GM18520 (cell line): ENCODE measurements around the gene PCYT2.
"Not testable (repeated sequence)": the region's sequence is repeated elsewhere in the genome, so short reads cannot be mapped to it uniquely, and the experiment has no call there.

ENCODE experiments used
- ATAC-seq: cut with Tn5 transposase; IDR thresholded peaks from one replicate; pipeline ENCODE4 v1.9.1; 2021; ENCODE audit not compliant: unreplicated experiment

PCYT2 gene

DNA sequence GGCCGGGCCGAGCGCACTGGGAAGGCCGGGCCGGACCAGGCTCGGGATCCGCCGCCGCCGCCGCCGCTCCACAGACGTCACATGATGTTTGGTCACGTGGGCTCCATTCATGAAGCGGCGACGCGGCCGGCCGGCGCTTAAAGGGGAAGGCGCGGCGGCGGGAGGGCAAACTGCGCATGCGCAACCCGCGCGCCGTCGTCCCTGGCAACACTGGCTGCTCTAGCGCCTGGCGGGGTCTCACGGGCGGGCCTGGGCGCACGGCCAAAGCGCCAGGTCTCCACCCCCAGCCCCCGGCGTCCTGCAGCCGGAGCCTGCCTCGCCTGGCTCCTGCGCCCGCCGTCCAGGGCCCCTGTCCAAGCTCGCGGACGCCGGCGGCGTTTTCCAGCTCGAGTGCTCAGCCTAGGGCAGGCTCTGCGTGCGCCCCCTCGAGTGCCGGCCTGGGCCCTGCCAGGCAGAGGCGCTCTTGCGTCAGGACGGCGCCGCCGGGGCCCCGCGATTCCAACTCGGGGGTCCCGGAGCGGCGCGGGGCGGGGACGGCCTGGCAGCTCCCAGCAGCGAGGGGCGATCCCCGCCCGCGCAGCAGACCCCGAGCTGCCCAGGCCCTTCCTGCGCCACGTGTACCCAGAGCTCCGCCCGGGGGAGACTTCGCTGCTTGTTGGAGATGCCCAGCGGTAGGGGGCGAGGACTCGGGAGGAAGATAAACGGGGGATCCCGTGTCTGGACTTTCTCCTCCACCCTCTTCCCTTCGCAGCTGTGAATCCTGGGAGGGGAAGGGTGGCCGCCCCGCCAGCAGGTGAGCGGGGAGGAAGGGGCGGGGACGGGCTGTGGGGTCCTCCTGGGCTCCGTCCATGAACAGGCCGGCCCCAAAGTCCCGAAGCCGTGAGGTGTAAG, 16.7 kb upstream of the PCYT2 start, which contains the start of gene MAFG:
Gene MAFG, minus strand, starts transcription at position 83 of the 891 bp plus-strand sequence. CDS start 4,550 bp downstream, outside the sequence.
- peak; percentile 67 for ATAC-seq

DNA sequence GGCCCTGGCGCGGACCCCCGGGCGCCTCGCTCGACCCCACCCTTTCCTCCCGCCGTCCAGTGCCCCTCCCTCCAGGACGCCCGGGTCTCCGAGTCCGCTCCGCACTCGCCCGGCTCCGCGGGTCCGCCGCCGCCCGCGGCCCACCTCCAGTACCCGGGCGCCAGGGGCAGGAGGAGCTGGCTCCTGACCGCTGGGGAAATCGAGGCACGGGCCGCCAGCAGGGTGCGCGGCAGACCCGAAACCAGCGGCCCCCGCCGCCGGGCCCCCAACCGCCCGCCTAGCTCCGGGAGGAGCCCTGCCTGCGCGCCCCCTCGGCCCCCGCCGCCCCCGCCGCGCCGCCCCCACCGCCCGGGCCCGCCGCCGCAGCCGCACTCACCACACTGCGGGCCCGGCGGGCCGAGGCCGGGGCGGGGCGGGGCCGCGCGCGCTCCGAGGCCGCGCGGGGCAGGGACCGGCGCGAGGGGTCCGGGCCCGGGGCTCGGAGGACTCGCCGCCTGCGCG, 16.0 kb upstream of the PCYT2 start:
- ATAC-seq: peak; percentile 7

DNA sequence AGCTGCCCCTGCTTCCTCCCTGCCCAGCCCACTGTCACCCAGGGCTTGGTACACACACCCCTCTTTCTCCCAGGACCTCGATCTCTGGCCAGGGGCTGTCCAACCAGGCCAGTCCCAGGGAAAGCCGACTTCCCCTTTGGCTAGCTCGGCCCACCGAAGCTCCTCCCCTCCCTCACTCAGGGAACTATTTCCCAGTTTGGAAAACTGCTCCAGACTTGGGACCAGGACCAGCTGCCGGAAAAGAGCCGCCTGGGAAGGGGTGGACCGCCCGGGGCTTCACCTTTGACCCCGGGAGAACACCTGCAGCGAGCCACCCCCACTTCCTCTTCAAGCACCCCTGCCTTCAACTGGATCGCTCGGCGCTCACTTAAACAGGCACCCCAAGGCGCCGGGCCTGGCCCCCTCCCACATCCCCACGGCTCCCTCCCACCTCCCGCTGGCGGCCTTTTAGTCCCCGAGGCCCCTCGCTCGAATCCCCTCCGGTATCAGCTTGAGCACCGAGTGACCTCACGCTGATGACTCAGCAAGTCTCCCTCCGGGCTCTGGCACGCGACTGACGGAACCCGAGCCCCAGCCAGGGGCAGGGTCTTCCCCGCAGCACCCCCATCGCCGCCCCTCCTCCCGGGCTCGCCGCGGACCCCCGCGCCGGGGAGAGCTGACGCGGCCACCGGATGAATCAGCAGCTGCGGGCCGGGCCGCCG, 15.4 kb upstream of the PCYT2 start:
- no peak for ATAC-seq

DNA sequence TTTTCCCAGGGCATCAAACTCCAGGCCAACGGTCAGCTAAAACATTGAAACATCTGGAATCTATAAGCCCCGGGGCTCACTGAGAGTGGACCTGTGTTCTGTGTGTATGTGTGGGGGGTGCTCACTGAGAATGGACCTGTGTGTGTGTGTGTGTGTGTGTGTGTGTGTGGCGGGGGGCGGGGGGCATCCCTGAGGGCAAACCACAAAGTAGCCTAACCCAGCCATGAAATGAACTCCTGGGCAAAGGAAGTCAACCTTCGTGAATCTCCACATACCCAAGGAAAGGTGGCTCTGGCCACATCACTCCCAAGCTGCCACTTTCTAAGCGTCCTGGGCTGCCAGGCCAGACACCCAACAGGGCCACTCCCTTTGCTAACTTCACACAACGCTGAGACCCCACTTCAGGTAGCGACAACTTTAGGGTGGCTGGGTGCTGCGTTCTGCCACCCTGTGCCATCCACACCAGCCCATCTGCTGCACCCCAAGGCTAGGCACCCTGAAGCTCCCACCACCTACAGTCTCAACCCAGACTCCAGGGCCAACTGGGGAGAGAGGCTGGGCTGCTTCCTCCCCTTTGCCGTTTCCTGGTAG, 14.8 kb upstream of the PCYT2 start:
- ATAC-seq: no peak

DNA sequence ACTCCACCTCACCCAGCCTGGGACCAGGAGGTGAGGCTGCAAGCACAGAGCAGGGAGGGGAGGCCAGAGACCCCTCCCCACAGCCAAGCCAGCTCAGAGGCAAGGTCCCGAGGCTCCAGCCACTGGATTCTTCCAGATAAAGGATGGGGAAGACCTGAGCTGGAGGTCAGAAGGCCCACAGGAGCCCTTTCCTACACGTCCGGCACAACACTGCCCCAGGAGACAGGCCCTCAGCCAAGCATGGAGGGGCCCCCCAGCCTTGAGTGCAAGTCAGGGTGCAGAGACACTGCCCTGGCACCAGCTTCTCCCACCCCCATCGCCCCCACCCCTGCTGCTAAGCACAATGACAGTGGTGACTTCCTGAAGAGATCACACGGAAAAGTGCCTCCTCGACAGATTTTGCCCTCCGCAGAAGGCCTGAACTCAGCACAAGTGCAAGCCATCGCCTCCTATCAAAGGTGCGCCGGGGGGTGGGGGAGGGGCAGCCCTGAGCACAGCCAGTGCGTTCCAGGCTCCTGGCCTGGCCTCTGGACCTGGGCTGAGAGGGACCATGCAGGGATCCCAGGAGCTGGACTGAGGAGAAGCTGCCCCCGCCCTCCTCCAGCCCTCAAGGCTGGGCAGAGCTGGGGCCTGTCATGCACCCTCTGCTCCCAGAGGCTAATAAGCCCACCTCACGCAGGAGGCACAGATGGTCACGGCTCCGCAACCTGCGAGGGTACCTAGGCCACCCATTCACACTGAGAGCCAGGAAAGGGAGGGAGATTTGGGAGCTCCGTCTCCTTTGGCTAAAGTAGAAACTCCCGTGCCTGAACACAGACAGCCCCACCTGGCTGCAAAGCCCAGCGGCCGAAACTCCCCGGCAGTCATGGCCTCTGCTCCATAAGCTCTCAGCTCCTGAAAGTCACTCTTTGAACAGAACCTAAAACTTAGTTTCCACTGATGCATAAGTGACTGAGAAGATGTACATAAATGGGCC, 13.6 kb upstream of the PCYT2 start:
- ATAC-seq: no peak

DNA sequence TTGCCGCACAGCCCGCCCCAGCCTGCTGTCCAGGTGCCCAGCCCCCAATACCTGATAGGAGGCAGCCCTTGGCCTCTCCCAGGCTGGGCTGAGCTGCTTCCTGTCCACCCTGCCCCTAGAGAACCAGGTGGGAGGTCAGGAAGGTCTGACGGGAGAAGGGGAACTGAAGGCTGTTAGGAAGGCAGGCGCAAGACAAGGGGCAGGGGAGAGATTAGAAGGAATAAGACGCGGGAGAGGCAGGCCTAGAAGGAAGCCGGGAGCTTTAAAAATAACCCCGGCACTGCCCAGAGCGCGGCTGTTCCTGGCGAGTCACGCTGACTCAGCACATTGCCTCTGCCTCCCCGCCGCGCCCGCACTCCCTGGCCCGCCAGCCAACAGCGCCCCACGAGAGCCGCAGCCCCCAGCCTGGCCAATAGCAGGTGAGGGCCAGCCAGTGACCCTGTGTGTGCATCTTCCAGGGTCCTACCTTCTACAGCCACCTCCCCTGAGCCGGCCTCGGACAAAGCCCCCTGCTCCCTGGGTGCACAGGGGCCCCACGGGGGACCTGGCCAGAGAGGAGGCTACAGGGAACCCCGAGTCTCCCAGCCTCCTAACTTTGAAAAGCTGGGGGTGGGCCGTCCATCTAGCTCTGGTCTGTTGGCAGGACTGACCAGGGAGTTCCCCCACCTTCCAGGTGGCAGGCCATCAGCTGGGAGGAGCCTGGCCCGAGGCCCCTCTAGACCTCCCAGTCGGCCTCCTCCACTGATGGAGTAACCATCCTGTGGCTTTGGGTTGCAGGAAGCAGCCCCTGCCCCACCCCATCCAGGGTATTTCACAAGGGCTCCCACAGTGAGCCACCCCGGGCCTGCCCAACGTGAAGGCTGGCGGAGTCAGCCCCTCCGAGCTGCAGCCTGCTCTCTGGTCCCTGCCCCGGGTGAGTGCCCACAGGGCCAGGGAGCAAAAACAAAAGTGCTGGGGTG, 12.4 kb upstream of the PCYT2 start:
- ATAC-seq: no peak

DNA sequence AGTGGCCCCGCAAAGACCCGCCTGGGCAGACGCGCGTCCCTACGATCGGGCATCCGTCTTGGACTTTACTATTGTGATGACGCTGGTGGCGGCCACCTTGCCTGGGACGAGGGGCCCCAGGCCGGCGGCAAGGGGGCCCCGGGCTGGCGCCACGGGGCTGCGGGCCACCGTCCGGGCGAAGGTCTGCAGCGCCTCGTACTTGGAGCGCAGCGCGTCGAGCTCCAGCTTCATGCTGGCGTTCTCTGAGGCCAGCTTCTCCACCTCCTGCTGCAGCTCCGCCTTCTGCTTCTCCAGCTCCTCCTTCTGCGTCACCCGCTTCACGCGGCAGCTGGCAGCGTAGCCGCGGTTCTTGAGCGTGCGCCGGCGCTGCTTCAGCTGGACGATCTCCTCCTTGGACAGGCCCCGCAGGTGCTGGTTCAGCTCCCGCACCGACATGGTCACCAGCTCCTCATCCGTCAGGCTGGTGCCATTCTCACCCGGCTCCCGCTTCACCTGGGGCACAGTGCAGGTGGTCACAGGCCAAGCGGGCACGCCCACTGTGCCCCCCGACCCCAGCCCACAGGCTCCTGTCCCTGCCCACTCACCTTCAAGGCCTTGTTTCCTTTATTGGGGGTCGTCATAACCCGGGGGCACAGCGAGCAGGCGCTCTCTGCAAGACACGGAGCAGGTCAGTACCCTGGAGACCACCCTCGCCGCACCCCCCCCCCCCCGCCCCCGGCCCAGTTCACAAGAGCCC, 11.5 kb upstream of the PCYT2 start:
- ATAC-seq: no peak

DNA sequence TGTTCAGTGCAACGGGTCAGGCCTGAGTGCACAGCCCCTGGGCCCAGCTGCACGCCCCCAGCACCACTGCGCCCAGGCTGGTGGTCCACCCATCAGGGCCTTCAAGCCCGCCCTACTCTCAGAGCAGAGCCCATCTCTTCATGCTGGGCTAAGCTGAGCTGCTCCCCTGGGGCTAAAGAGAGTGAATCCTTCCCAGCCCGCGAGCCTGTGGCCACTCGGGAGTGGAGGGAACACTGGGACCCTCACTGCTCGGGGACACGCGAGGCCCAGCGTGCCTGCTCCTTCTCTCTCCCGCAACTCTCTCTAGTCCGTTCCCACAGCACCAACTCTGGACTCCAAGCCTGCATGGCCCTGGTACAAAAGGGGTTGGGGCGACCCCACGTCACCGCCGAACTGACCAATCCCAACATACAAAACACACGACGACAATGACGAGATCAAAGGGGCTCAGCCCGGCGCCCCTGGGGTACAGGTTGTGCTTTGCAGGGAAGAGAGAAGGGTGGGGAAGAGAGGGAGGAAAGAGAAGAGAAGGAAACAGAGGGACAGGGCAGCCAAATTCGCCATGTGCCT, 10.9 kb upstream of the PCYT2 start:
- ATAC-seq: no peak

DNA sequence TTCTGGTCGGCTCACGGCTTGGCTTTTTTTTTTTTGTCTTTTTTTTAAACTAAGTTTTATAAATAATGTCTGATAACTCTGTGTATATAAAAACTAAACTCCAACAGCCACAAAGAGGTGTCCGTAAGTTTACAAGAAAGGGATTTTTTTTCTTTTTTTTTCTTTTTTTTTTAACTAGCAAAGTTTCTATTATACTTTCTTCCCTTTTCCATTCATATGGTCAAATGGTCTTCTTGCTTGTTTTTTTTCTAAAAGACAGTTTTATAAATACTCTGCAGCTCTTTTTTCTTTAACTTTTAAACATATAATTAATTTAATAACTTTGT, 10.3 kb upstream of the PCYT2 start:
- ATAC-seq: no peak

DNA sequence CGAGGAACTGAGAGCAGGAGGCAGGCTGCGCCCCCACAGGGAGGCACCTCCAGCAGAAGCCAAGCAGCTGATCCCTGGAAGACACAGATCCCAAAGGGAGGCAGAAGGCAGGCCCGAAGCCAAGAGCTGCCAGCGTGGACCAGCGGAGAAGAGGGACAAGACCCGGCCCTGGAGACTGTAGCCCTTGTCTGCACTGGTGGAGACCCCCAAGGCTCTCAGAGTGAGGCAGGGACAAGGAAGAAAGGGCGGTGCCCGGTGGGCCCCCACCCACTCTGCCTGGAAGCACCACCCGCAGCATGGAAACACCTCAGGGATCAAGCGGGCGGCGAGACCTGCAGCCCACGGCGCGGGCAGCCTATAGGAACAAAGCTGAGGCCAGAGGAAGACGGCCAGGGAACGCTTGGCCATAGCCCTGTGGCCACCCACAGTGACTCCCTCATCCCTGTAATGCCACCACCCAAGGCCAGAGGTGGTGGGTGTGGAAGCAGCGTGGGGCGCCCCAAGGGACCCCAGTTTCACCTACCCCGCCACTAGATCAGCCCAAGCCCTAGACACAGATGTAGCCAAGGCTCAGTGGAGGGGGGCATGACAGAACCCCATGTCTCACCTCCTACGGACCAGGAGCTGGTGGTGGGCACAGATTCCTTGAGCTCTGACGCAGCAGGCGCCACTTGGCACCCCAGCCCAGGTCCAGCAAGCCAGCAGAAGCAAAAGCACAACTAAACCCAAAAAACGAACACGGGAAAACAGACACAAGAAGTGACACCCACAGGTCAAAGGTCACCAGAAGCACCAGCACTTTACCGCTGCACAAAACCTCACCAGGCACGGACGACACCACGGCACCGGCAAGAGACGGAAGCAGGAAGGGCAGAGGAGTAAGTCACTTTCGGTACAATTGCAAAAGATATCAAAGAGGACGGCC, 9.7 kb upstream of the PCYT2 start:
- ATAC-seq: no peak

DNA sequence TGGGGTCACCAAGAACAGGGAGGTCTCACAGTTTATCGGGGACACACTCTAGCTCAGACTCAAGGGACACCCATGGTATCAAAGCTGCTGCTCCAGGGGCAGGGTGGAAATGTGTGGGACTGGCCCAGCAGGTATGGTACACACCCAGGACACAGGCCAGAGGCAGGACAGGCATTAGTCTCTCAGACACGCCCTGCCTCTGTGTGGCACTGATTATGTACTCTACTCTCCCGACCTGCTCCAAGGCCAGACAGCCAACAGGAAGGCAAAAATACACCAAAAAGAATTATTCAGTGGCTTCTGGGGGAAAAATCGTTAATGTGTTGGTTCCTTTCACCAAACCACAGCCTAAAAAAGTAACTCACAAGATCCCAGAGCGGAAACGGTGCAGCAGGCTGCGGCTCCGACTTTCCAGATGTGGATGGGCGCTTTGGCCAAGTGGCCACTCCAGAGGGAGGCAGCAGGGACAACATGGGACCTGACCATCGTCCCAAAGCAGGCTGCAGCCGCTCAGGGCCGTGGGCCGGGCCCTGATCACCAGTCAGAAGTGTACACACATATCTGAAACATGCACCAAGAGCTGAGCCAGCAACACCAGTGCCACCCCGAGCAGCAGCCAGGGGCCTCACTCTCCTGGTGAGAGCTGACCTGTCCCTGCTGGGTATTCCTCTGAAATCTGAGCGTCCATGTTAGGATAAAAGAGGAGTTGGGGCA, 7.8 kb upstream of the PCYT2 start:
- no peak for ATAC-seq

DNA sequence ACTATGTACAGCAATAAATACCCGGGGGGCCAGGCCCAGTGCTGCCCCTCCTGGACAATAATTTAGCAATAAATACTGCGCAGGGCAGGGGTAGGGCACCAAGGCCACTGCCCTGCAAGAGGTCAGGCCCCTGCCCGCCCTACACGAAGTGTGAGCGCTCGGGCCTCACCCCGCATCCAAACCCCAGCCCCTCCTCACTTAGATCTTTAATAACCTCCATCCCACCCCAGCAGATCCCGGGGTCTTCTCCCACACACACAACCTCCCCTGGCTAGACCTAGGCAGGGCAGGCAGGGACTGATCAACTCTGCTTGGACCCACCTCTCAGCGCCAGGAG, 7.1 kb upstream of the PCYT2 start:
- ATAC-seq: not testable (repeated sequence)

DNA sequence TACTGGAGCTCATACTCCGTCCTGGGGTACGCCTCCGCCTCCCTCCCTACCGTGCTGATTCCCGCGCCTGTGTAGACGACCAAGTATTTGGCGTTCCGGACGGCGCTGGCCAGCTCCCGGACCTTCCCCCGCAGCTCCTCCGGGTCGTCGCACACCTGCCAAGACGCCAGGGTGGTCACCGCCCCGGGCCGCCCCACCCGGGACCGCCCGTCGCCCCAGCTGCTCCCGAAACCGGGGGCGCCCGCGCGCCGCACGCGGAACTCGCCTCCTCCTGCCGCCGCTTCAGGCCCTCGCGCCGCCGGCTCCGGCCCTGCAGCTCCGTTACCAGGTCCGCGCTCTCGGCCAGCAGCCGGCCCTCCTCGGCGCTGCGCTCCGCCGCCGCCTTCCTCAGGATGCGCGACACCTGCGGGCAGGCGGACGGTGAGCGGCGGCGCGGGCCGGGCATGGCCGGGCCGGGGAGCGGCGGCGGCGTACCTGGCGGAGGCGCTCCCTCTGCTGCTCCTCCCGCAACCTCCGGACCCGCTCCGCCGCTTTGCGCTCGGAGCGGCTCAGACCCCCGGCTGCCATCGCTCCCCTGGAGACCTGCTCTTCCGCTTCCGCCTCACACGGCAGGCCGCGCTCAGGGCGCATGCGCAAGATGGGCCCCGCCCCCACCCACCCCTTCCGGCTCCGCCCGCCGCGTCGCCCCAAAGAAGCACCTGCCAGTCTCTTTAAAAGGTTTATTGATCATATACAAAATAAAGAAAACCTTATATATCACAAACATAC, 6.5 kb upstream of the PCYT2 start, which contains the start of gene SIRT7:
Gene SIRT7, minus strand, starts transcription at position 612 of the 768 bp plus-strand sequence. Its CDS starts 45 bp downstream, at position 567.
- peak; percentile 55 for ATAC-seq

DNA sequence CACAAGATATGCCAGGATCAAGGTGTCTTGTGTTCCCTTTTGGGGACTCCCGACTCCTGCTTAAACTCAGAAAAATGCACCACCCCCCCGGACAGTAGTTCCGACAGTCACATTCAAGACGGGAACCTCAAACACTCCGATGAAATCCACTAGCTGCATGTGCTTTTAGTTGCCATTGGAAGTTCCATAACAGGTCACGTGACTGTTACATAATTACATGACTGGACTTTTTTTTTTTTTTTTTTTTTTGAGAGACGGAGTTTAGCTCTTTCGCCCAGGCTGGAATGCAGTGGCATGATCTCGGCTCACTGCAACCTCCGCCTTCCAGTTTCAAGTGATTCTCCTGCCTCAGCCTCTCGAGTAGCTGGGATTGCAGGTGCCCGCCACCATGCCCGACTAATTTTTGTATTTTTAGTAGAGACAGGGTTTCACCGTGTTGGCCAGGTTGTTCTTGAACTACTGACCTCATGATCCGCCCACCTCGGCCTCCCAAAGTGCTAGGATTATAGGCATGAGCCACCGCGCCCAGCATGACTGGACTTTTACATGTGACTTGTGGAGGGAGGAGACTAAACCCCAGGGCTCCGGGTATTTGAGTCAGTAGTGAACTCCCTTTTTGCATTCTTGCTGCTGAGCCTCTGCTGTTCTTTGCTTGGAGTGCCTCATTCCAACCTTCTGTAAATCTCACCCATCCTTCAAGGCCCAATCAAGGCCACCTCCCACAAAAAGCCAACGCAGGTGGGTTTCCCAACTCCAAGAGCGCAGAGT, 5.2 kb upstream of the PCYT2 start:
- no peak for ATAC-seq

DNA sequence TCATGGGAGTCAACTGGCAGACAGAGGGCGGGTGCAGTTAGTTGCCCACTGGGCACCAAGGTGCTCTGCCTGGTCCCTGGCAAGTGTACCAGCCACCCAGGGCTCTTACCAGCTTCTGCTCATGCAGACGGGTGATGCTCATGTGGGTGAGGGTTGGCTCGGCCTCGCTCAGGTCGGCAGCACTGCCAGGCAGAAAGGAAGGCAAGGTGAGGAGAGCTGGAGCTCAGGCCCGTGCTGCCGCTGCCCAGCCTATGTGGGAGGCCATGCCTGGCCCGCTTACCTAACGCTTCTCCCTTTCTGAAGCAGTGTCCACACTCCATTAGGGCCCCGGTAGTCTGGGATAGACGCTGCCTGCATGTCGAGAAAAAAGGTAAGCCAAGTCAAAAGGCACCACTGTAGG, 4.1 kb upstream of the PCYT2 start:
- ATAC-seq: no peak
